Skin epidermis (tissue), 12 donors: ENCODE measurements around the gene DUSP1.
"Not testable (repeated sequence)": the region's sequence is repeated elsewhere in the genome, so short reads cannot be mapped to it uniquely, and the experiment has no call there.

Source experiments
- H3K27ac ChIP-seq, 21 experiments: fragments of 200-600 bp; sonication (generic) in 11 of 21; one replicate each; pipeline ENCODE4 v1.5.0; 2020; ENCODE audit warnings: mild to moderate bottlenecking in 3 of 21, inconsistent platforms in 2 of 21, moderate library complexity in 2 of 21
- H3K4me3 ChIP-seq, 7 experiments: fragments of 200-600 bp; sonication (generic) in 2 of 7; one replicate each; pipeline ENCODE4 v1.5.0; 2020; ENCODE audit warnings: inconsistent platforms in 2 of 7, mild to moderate bottlenecking in 2 of 7, moderate library complexity in 1 of 7

DUSP1 gene

GRCh38 chr5:172799416-172799815 is 28.4 kb upstream of the DUSP1 start:
- peak overlapping the region in 19 of 21 experiments; percentile 36 to 86 (median 78) for H3K27ac ChIP-seq

GRCh38 chr5:172798422-172799215 is 27.6 kb upstream of the DUSP1 start:
- peak overlapping the region in 19 of 21 experiments; percentile 41 to 86 (median 77) for H3K27ac ChIP-seq
- H3K4me3 ChIP-seq = no peak overlapping the region

More at GRCh38 chr5:172799416-172799815, 28.4 kb upstream of the DUSP1 start:
- no peak overlapping the region for H3K4me3 ChIP-seq

GRCh38 chr5:172797771-172798191 is 26.8 kb upstream of the DUSP1 start:
- peak overlapping the region in 19 of 21 experiments; percentile 13 to 86 (median 55) for H3K27ac ChIP-seq
- no peak overlapping the region for H3K4me3 ChIP-seq

- Histone ChIP-seq H3K4me3 (no peak overlapping the region), H3K27ac (peak overlapping the region in 12 of 21 experiments; percentile 2 to 86 (median 64))
Observed at GRCh38 chr5:172796306-172796705, 25.3 kb upstream of the DUSP1 start.

- Histone ChIP-seq H3K4me3 (no peak overlapping the region), H3K27ac (peak overlapping the region in 13 of 21 experiments; percentile 10 to 86 (median 61))
Observed at GRCh38 chr5:172795318-172795977, 24.5 kb upstream of the DUSP1 start.

GRCh38 chr5:172793577-172794488 is 22.8 kb upstream of the DUSP1 start:
- Histone ChIP-seq H3K4me3 (no peak overlapping the region), H3K27ac (peak overlapping the region in 16 of 21 experiments; percentile 3 to 81 (median 46))

GRCh38 chr5:172792701-172793570 is 21.9 kb upstream of the DUSP1 start:
- peak overlapping the region in 7 of 21 experiments; percentile 18 to 64 (median 44) for H3K27ac ChIP-seq
- H3K4me3 ChIP-seq = no peak overlapping the region

- Histone ChIP-seq H3K27ac (peak overlapping the region in 6 of 21 experiments; percentile 2 to 73 (median 21)), H3K4me3 (no peak overlapping the region)
Observed at GRCh38 chr5:172791726-172792445, 20.9 kb upstream of the DUSP1 start.

- H3K27ac ChIP-seq = peak overlapping the region in 6 of 21 experiments; percentile 2 to 73 (median 21)
- H3K4me3 ChIP-seq = no peak overlapping the region
Observed at GRCh38 chr5:172791286-172791685, 20.3 kb upstream of the DUSP1 start.

- peak overlapping the region in 3 of 21 experiments; percentile 72 to 78 (median 77) for H3K27ac ChIP-seq
Observed at GRCh38 chr5:172790496-172790889, 19.5 kb upstream of the DUSP1 start.

GRCh38 chr5:172789687-172790495 is 18.9 kb upstream of the DUSP1 start:
- Histone ChIP-seq H3K4me3 (no peak overlapping the region), H3K27ac (peak overlapping the region in 13 of 21 experiments; percentile 7 to 80 (median 40))

More at GRCh38 chr5:172790496-172790889, 19.5 kb upstream of the DUSP1 start:
- no peak overlapping the region for H3K4me3 ChIP-seq

- no peak overlapping the region for H3K4me3 ChIP-seq
- H3K27ac ChIP-seq = peak overlapping the region in 15 of 21 experiments; percentile 7 to 80 (median 48)
Observed at GRCh38 chr5:172788771-172789686, 18.0 kb upstream of the DUSP1 start.

GRCh38 chr5:172787538-172787937 is 16.5 kb upstream of the DUSP1 start:
- peak overlapping the region in 1 of 21 experiments; percentile 2 for H3K27ac ChIP-seq
- H3K4me3 ChIP-seq = not testable (repeated sequence)

GRCh38 chr5:172786736-172787462 is 15.9 kb upstream of the DUSP1 start:
- H3K27ac ChIP-seq = no peak overlapping the region

GRCh38 chr5:172785429-172786088 is 14.6 kb upstream of the DUSP1 start:
- Histone ChIP-seq H3K4me3 (no peak overlapping the region), H3K27ac (no peak overlapping the region)

More at GRCh38 chr5:172786736-172787462, 15.9 kb upstream of the DUSP1 start:
- H3K4me3 ChIP-seq = no peak overlapping the region
